Measurements from ENCODE around the gene AIMP1.
"Not testable (repeated sequence)": the region's sequence is repeated elsewhere in the genome, so short reads cannot be mapped to it uniquely, and the experiment has no call there.

Gene AIMP1

DNA sequence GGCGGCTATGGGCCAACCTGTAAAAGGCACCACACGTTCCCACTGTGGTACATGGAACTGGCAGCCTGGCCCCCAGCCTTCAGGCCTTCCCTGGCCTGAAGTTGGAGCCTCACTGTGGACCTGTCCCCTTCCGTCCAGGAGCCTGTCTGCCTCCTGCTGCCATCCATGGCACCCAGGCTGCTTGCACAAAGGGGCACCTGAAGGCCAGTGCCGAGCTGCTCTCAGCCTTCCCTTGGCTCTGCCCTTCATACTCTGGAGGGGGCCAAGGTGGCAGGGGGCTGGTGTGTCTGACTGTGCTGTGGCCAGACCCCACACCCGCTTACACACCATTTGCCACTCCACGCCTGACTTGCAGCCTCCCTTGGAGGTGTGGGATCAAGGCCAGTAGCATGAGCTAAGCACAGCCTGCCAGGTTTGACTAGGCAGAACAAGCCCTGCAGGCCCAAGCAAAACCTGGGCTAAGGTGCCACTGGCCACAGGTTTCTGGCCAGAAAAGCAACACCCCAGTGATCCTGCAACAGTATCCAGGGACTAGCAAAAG lies 69.6 kb downstream of the AIMP1 start:
- TF ChIP-seq, protein P1, sequence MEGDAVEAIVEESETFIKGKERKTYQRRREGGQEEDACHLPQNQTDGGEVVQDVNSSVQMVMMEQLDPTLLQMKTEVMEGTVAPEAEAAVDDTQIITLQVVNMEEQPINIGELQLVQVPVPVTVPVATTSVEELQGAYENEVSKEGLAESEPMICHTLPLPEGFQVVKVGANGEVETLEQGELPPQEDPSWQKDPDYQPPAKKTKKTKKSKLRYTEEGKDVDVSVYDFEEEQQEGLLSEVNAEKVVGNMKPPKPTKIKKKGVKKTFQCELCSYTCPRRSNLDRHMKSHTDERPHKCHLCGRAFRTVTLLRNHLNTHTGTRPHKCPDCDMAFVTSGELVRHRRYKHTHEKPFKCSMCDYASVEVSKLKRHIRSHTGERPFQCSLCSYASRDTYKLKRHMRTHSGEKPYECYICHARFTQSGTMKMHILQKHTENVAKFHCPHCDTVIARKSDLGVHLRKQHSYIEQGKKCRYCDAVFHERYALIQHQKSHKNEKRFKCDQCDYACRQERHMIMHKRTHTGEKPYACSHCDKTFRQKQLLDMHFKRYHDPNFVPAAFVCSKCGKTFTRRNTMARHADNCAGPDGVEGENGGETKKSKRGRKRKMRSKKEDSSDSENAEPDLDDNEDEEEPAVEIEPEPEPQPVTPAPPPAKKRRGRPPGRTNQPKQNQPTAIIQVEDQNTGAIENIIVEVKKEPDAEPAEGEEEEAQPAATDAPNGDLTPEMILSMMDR (IDR thresholded peaks at IDR 0.05; ENCODE audit: insufficient read depth, low read depth, low read length, missing control alignments) = no peak
- H3K4me3 ChIP-seq (ENCODE audit: low read length) = no peak overlapping the region
- no peak for DNase-seq (ENCODE audit: low read depth)

DNA sequence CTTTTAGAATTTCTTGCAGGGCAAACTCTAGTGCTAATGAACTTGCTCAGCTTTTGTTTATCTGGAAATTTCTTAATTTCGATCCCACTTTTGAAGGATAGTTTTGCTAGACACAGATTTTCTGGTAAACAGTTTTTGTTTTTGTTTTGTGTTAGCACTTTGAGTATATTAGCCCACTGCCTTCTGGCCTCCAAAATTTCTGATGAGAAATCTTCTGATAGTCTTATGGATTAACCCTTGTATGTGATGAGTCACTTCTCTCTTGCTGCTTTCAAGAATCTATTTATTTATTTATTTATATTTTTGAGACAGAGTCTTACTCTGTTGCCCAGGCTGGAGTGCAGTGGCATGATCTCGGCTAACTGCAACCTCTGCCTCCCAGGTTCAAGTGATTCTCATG lies 79.2 kb downstream of the AIMP1 start:
- H3K4me3 ChIP-seq (ENCODE audit: low read length) = no peak overlapping the region
- TF ChIP-seq, protein P1 (IDR thresholded peaks at IDR 0.05; ENCODE audit: insufficient read depth, low read depth, low read length, missing control alignments) = no peak
- DNase-seq (ENCODE audit: low read depth) = no peak

DNA sequence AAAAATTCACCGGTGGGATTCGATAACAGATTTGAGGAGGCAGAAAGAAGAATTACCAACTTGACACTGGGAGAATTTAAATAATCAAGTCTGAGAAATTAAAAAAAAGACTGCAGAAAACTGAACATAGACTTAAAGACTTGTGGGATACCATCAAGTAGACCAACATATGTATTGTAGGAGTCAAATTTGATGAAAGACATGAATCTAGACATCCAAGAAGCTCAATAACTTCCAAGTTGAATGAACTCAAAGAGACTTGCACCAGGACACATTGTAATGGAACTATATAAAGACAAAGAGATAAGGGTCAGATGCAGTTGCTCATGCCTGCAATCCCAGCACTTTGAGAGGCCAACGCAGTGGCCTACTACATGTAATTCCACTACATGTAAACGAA lies 82.5 kb downstream of the AIMP1 start:
- not testable (repeated sequence) for H3K4me3 ChIP-seq (ENCODE audit: low read length); DNase-seq (ENCODE audit: low read depth)
